ENCODE data around the gene ZNF536.

- TF ChIP-seq, protein P1, sequence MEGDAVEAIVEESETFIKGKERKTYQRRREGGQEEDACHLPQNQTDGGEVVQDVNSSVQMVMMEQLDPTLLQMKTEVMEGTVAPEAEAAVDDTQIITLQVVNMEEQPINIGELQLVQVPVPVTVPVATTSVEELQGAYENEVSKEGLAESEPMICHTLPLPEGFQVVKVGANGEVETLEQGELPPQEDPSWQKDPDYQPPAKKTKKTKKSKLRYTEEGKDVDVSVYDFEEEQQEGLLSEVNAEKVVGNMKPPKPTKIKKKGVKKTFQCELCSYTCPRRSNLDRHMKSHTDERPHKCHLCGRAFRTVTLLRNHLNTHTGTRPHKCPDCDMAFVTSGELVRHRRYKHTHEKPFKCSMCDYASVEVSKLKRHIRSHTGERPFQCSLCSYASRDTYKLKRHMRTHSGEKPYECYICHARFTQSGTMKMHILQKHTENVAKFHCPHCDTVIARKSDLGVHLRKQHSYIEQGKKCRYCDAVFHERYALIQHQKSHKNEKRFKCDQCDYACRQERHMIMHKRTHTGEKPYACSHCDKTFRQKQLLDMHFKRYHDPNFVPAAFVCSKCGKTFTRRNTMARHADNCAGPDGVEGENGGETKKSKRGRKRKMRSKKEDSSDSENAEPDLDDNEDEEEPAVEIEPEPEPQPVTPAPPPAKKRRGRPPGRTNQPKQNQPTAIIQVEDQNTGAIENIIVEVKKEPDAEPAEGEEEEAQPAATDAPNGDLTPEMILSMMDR (IDR thresholded peaks at IDR 0.05), result no peak
- no peak for TF ChIP-seq POLR2A (IDR thresholded peaks at IDR 0.05)
Observed at GRCh38 chr19:30520735-30521479, 148.7 kb downstream of the ZNF536 start.
